Activated CD4-positive, alpha-beta memory T cell treated with anti-CD3 and anti-CD28 coated beads for 36 hours (primary cell): ENCODE measurements around the gene TAF11L13. TPM values are rescaled to one million over a fixed set of nuclear protein-coding genes. Genes with fewer than 3 reads are reported as not detected.
"Not testable (repeated sequence)": the region's sequence is repeated elsewhere in the genome, so short reads cannot be mapped to it uniquely, and the experiment has no call there.

Source experiments
- CTCF ChIA-PET: fragments of 350-600 bp; sonication (Branson Sonifier 250); formaldehyde crosslinking; loops from one replicate; lab custom pipeline; 2021; ENCODE audit warnings: antibody characterized with exemption, inconsistent platforms; lab: Charles Lee
- POLR2A ChIA-PET: fragments of 350-600 bp; sonication (Branson Sonifier 250); formaldehyde crosslinking; loops from one replicate; lab custom pipeline; 2021; ENCODE audit warnings: antibody characterized with exemption; lab: Charles Lee
- DNase-seq: peaks from one replicate; pipeline ENCODE4 v3.0.0-alpha.2; 2020
- H3K27ac Mint-ChIP-seq: one replicate; pipeline ENCODE4 v1.8.0; 2021; ENCODE audit warnings: mixed read lengths
- H3K27me3 Mint-ChIP-seq: one replicate; pipeline ENCODE4 v1.8.0; 2021; ENCODE audit warnings: mixed read lengths
- H3K36me3 Mint-ChIP-seq: one replicate; pipeline ENCODE4 v1.8.0; 2021; ENCODE audit warnings: mixed read lengths
- H3K4me1 Mint-ChIP-seq: one replicate; pipeline ENCODE4 v1.8.0; 2021; ENCODE audit warnings: low read depth, mixed read lengths
- H3K4me3 Mint-ChIP-seq: one replicate; pipeline ENCODE4 v1.8.0; 2021; ENCODE audit warnings: mild to moderate bottlenecking, mixed read lengths
- H3K9me3 Mint-ChIP-seq: one replicate; pipeline ENCODE4 v1.8.0; 2021; ENCODE audit warnings: mixed read lengths
- intact Hi-C: fragments of 100-400 bp; cut with micrococcal nuclease; formaldehyde crosslinking; loops from one replicate; pipeline ENCODE4 v1.15.1; 2023
- total RNA-seq, 2 experiments: library from RNA; stranded (reverse); gene quantifications; one replicate each; pipeline ENCODE4 v1.2.3, GENCODE V29; 2021

The TAF11L13 gene
- not detected for total RNA-seq

DNA sequence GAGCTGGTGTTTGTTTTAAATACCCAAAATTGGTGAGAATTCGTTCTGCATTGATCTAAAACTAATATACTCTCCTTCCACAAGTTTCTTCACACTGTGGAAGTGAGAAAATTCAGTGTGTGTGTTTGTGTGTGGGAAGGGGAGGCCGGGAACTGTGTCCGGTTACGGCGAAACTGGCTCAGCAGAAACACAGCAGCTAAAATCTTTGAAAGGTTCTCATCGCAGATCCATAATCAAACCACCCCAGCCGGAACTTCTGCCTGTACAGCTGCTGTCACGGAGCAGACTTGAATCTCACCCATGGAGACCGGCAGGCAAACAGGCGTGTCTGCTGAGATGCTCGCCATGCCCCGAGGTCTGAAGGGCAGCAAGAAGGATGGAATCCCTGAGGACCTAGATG is at the start of gene TAF11L13:
TAF11L13 (plus strand) TSS at position 301 of the 400 bp plus-strand sequence.
- H3K27me3 Mint-ChIP-seq, POLR2A ChIA-PET, H3K9me3 Mint-ChIP-seq, DNase-seq, H3K4me3 Mint-ChIP-seq, intact Hi-C loops, H3K4me1 Mint-ChIP-seq, H3K27ac Mint-ChIP-seq, CTCF ChIA-PET, H3K36me3 Mint-ChIP-seq: not testable (repeated sequence)

- intact Hi-C loops, DNase-seq, H3K27me3 Mint-ChIP-seq, H3K4me1 Mint-ChIP-seq, H3K4me3 Mint-ChIP-seq, H3K36me3 Mint-ChIP-seq, H3K27ac Mint-ChIP-seq, POLR2A ChIA-PET, H3K9me3 Mint-ChIP-seq, CTCF ChIA-PET: not testable (repeated sequence)
These were observed 46.2 kb upstream of the TAF11L13 start, which contains the start of gene TAF11L7 for GRCh38 chr5:17585658-17586057. Gene TAF11L7, minus strand, starts transcription at chr5:17585758.

DNA sequence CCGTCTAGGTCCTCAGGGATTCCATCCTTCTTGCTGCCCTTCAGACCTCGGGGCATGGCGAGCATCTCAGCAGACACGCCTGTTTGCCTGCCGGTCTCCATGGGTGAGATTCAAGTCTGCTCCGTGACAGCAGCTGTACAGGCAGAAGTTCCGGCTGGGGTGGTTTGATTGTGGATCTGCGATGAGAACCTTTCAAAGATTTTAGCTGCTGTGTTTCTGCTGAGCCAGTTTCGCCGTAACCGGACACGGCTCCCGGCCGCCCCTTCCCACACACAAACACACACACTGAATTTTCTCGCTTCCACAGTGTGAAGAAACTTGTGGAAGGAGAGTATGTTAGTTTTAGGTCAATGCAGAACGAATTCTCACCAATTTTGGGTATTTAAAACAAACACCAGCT is 41.0 kb upstream of the TAF11L13 start, which contains the start of gene TAF11L8:
TAF11L8 (minus strand) TSS at position 101 of the 400 bp plus-strand sequence.
- CTCF ChIA-PET, H3K27me3 Mint-ChIP-seq, DNase-seq, intact Hi-C loops, H3K27ac Mint-ChIP-seq, POLR2A ChIA-PET, H3K4me3 Mint-ChIP-seq, H3K4me1 Mint-ChIP-seq, H3K9me3 Mint-ChIP-seq, H3K36me3 Mint-ChIP-seq: not testable (repeated sequence)

- CTCF ChIA-PET, H3K9me3 Mint-ChIP-seq, H3K4me3 Mint-ChIP-seq, DNase-seq, intact Hi-C loops, H3K27me3 Mint-ChIP-seq, H3K27ac Mint-ChIP-seq, H3K36me3 Mint-ChIP-seq, H3K4me1 Mint-ChIP-seq, POLR2A ChIA-PET: not testable (repeated sequence)
These were observed 37.6 kb upstream of the TAF11L13 start, which contains the start of gene TAF11L9 for GRCh38 chr5:17594255-17594654. Gene TAF11L9, minus strand, starts transcription at chr5:17594394.

DNA sequence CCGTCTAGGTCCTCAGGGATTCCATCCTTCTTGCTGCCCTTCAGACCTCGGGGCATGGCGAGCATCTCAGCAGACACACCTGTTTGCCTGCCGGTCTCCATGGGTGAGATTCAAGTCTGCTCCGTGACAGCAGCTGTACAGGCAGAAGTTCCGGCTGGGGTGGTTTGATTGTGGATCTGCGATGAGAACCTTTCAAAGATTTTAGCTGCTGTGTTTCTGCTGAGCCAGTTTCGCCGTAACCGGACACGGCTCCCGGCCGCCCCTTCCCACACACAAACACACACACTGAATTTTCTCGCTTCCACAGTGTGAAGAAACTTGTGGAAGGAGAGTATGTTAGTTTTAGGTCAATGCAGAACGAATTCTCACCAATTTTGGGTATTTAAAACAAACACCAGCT is 34.2 kb upstream of the TAF11L13 start, which contains the start of gene TAF11L10:
TAF11L10 (minus strand) TSS at position 101 of the 400 bp plus-strand sequence.
- H3K27ac Mint-ChIP-seq, H3K27me3 Mint-ChIP-seq, DNase-seq, H3K4me1 Mint-ChIP-seq, POLR2A ChIA-PET, H3K9me3 Mint-ChIP-seq, intact Hi-C loops, CTCF ChIA-PET, H3K36me3 Mint-ChIP-seq, H3K4me3 Mint-ChIP-seq: not testable (repeated sequence)

- H3K36me3 Mint-ChIP-seq, DNase-seq, H3K4me1 Mint-ChIP-seq, H3K27ac Mint-ChIP-seq, H3K4me3 Mint-ChIP-seq, H3K9me3 Mint-ChIP-seq, intact Hi-C loops, CTCF ChIA-PET, H3K27me3 Mint-ChIP-seq, POLR2A ChIA-PET: not testable (repeated sequence)
These were observed 28.0 kb upstream of the TAF11L13 start, which contains the start of gene TAF11L11 for GRCh38 chr5:17603880-17604279. Gene TAF11L11, plus strand, starts transcription at chr5:17604183.

GRCh38 chr5:17604951-17605350 is 26.9 kb upstream of the TAF11L13 start:
- H3K36me3 Mint-ChIP-seq, result no peaks in the 10 kb centered on the region
- intact Hi-C loops, result no loop called here
- H3K4me3 Mint-ChIP-seq, result no peak overlapping the region
- peaks cover 8% of the 10 kb centered on the region for H3K9me3 Mint-ChIP-seq
- POLR2A ChIA-PET, result no interaction called here
- no peak for DNase-seq
- CTCF ChIA-PET, result no interaction called here
- H3K27ac Mint-ChIP-seq, result no peak overlapping the region
- H3K4me1 Mint-ChIP-seq, result no peaks in the 10 kb centered on the region
- H3K27me3 Mint-ChIP-seq, result no peaks in the 10 kb centered on the region

GRCh38 chr5:17607461-17607860 is 24.4 kb upstream of the TAF11L13 start:
- peaks cover 11% of the 10 kb centered on the region for H3K9me3 Mint-ChIP-seq
- H3K4me3 Mint-ChIP-seq, H3K4me1 Mint-ChIP-seq, POLR2A ChIA-PET, H3K36me3 Mint-ChIP-seq, intact Hi-C loops, H3K27me3 Mint-ChIP-seq, H3K27ac Mint-ChIP-seq, DNase-seq, CTCF ChIA-PET: not testable (repeated sequence)

- POLR2A ChIA-PET, H3K36me3 Mint-ChIP-seq, CTCF ChIA-PET, H3K4me3 Mint-ChIP-seq, H3K9me3 Mint-ChIP-seq, intact Hi-C loops, H3K27ac Mint-ChIP-seq, DNase-seq, H3K4me1 Mint-ChIP-seq, H3K27me3 Mint-ChIP-seq: not testable (repeated sequence)
These were observed 21.8 kb upstream of the TAF11L13 start, which contains the start of gene TAF11L12 for GRCh38 chr5:17610092-17610491. Gene TAF11L12, plus strand, starts transcription at chr5:17610392.

DNA sequence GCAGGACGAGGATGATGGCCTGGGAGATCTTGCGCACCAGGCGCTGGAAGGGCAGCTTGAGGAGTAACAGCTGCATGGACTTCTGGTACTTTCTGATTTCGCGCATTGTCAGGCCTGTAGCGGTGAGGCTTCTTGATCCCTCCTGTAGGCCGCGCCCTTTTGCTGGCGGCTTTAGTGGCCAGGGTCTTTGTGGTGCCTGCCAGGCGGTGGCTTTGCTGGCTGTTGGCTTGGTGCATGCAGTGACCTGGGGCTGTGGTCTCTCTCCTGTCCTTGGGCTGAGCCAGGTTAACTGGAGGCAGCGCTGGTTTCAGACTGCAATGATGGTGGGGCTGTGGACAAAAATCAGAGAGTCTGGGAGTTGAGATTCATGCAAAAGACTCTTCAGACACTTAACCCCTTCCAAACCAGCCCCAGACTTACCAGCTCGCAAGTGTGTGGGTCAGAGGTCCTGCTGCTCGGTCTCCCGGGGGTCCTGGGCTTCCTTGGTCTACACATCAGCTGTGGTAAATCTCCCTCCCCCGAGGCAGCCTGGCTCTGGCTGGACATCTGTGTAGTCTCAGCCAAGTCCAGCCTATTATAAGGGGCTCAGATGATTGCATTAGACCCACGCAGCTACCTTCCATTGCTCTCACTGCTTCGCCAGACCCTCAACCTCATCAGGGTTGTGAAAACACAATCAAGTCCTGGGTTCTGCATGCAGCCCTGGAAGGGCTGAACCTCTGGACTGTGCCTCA is 16.8 kb upstream of the TAF11L13 start:
- Mint-ChIP-seq H3K27ac (no peak overlapping the region), H3K36me3 (no peaks in the 10 kb centered on the region), H3K27me3 (no peaks in the 10 kb centered on the region), H3K4me3 (no peak overlapping the region), H3K4me1 (no peaks in the 10 kb centered on the region), H3K9me3 (peaks cover 8% of the 10 kb centered on the region)
- DNase-seq, result no peak
- ChIA-PET CTCF (no interaction called here), POLR2A (no interaction called here)
- intact Hi-C loops, result no loop called here

- CTCF ChIA-PET, result interaction anchor here (0.7 kb wide), 1 partner anchor 179 kb away, joined by 3 read pairs; no protein-coding TSS in a partner anchor
These were observed 12.5 kb upstream of the TAF11L13 start for GRCh38 chr5:17619354-17619753.

DNA sequence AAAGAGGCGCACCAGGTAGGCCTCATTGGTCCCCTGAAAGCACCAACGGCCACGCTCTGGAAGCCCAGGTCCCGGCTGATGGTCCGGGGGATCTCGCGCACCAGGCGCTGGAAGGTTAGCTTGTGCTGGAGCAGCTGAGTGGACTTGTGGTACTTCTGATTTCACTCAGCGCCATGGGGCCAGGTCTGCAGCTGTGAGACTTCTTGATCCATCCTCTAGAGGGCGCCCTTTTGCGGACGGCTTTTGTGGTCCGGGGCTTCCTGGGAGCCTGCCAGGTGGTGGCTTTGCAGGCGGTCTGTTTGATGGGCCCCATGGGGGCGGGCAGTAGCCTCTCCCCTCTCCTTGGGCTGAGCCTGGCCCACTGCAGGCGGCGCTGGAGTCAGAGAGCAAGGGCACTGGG is 11.3 kb upstream of the TAF11L13 start:
- peaks cover 6% of the 10 kb centered on the region for H3K9me3 Mint-ChIP-seq
- no peaks in the 10 kb centered on the region for H3K4me1 Mint-ChIP-seq
- H3K4me3 Mint-ChIP-seq, result no peak overlapping the region
- intact Hi-C loops, result no loop called here
- ChIA-PET CTCF (no interaction called here), POLR2A (no interaction called here)
- no peak overlapping the region for H3K27ac Mint-ChIP-seq
- DNase-seq, result no peak
- no peaks in the 10 kb centered on the region for H3K27me3 Mint-ChIP-seq
- no peaks in the 10 kb centered on the region for H3K36me3 Mint-ChIP-seq

More at GRCh38 chr5:17619354-17619753, 12.5 kb upstream of the TAF11L13 start:
- no peak for DNase-seq
- H3K27ac Mint-ChIP-seq, result no peak overlapping the region
- H3K27me3 Mint-ChIP-seq, result no peaks in the 10 kb centered on the region
- no peak overlapping the region for H3K4me3 Mint-ChIP-seq
- intact Hi-C loops, result no loop called here
- peaks cover 4% of the 10 kb centered on the region for H3K9me3 Mint-ChIP-seq
- H3K4me1 Mint-ChIP-seq, result no peaks in the 10 kb centered on the region
- POLR2A ChIA-PET, result no interaction called here
- H3K36me3 Mint-ChIP-seq, result no peaks in the 10 kb centered on the region

GRCh38 chr5:17625686-17626085 is 6.2 kb upstream of the TAF11L13 start:
- H3K27ac Mint-ChIP-seq, result no peak overlapping the region
- no peaks in the 10 kb centered on the region for H3K4me1 Mint-ChIP-seq
- CTCF ChIA-PET, result no interaction called here
- POLR2A ChIA-PET, result no interaction called here
- peaks cover 4% of the 10 kb centered on the region for H3K9me3 Mint-ChIP-seq
- H3K36me3 Mint-ChIP-seq, result no peaks in the 10 kb centered on the region
- DNase-seq, result no peak
- no peak overlapping the region for H3K4me3 Mint-ChIP-seq
- no peaks in the 10 kb centered on the region for H3K27me3 Mint-ChIP-seq
- intact Hi-C loops, result no loop called here
